OCI-LY1 (cell line): ENCODE results near the gene CAMTA1.

Source experiments
- EZH2 ChIP-seq: fragments of 200-600 bp; sonication (generic), shearing (Covaris generic); IDR thresholded peaks from 2 replicates; pipeline ENCODE4 v1.8.0; 2017; ENCODE audit warnings: borderline replicate concordance, mixed run types, mild to moderate bottlenecking, antibody characterized with exemption, low read length, moderate library complexity, mixed read lengths
- TF ChIP-seq, protein P1 (sequence below): fragments of 200-600 bp; sonication (generic), shearing (Covaris generic); IDR thresholded peaks from 2 replicates; pipeline ENCODE4 v1.5.1; 2017; ENCODE audit warnings: mild to moderate bottlenecking, antibody characterized with exemption, low read length, moderate library complexity, mixed read lengths

GRCh38 chr1:7487766-7488474 lies 702.7 kb downstream of the CAMTA1 start:
- TF ChIP-seq, protein P1, sequence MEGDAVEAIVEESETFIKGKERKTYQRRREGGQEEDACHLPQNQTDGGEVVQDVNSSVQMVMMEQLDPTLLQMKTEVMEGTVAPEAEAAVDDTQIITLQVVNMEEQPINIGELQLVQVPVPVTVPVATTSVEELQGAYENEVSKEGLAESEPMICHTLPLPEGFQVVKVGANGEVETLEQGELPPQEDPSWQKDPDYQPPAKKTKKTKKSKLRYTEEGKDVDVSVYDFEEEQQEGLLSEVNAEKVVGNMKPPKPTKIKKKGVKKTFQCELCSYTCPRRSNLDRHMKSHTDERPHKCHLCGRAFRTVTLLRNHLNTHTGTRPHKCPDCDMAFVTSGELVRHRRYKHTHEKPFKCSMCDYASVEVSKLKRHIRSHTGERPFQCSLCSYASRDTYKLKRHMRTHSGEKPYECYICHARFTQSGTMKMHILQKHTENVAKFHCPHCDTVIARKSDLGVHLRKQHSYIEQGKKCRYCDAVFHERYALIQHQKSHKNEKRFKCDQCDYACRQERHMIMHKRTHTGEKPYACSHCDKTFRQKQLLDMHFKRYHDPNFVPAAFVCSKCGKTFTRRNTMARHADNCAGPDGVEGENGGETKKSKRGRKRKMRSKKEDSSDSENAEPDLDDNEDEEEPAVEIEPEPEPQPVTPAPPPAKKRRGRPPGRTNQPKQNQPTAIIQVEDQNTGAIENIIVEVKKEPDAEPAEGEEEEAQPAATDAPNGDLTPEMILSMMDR = no peak
- no peak for TF ChIP-seq EZH2
